GM18499 (cell line): Measurements from ENCODE around the gene TMEM201.

Experiments used
- ATAC-seq: cut with Tn5 transposase; IDR thresholded peaks from one replicate; pipeline ENCODE4 v1.9.1; 2021; ENCODE audit warnings: moderate number of reproducible peaks; ENCODE audit not compliant: insufficient read depth, unreplicated experiment

TMEM201 gene

GRCh38 chr1:9598316-9598700, 9.6 kb downstream of the TMEM201 start:
- no peak for ATAC-seq

DNA sequence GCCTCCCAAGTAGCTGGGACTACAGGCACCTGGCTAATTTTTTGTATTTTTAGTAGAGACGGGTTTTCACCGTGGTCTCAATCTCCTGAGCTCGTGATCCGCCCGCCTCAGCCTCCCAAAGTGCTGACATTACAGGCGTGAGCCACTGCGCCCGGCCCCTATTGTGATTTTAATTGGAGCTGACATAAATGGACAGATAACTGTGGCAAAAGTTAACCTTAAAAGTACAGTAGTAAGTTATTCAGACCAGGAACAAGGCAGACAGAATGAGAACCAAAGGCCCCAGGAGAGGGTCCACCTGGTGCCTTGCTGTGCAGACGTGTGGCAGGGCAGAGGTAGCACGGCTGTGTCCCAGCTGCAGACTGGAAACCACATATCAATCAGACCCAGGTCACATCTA, 11.0 kb downstream of the TMEM201 start:
- ATAC-seq: no peak

DNA sequence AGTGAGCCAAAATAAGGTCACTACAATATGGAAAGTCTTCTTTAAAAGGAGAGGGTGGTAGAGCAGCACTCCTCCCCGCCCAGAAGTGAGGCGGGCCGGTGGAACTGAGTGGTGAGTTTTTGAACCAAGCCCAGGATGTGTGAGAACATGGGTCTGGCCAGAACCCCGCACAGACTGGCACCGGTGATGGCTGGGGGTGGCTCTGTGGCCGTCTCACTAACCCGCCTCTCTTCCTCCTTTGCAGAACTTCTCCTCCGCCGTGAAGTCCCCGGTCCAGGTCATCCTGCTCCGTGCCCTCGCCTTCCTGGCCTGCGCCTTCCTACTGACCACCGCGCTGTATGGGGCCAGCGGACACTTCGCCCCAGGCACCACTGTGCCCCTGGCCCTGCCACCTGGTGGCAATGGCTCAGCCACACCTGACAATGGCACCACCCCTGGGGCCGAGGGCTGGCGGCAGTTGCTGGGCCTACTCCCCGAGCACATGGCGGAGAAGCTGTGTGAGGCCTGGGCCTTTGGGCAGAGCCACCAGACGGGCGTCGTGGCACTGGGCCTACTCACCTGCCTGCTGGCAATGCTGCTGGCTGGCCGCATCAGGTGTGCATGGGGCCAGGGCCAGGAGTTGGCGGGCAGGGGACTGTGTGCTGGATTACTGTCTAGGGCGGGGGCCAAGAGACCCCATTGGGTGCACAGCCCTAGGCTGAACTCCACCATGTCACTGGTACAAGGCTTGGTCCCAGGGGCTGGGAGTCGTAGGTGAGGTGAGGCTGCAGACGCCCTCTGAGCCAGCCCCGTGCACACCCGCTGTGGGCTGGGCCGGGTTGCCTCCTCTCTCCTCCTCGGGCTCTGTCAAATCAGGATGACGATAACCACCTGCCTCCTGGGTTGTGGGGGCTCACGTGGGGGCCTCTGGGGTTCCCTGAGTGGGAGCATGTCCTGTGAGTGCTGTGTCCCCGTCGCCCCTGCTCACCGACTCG, 12.4 kb downstream of the TMEM201 start:
- ATAC-seq: no peak

GRCh38 chr1:9601942-9602793, 13.5 kb downstream of the TMEM201 start:
- no peak for ATAC-seq

GRCh38 chr1:9602794-9603167, 14.1 kb downstream of the TMEM201 start:
- ATAC-seq: no peak

- ATAC-seq: no peak
Observed at GRCh38 chr1:9603307-9603706, 14.6 kb downstream of the TMEM201 start.

GRCh38 chr1:9603766-9604753, 15.3 kb downstream of the TMEM201 start:
- ATAC-seq: no peak

- no peak for ATAC-seq
Observed at GRCh38 chr1:9604836-9605235, 16.1 kb downstream of the TMEM201 start.

GRCh38 chr1:9605946-9606455, 17.3 kb downstream of the TMEM201 start:
- no peak for ATAC-seq

DNA sequence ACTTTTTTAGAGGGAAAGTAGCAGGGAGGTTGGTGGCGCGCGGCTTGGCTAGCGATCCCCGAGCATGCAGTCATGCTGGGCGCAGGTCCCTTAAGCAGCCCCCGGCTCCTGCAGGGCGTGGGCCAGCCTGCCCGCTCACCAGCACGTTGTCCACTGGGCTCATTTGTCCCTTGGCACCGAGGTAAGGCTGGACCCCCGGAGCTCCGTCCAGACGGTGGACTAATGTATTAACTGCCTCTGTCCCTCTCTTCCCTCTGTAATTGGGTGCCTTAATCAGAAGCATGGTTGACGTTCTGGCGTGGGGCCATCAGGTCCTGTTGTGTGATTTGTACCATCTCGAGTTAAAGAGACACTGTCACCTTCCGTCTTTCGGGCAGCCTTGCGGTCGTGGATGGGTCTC, 17.7 kb downstream of the TMEM201 start:
- no peak for ATAC-seq

GRCh38 chr1:9606948-9607347, 18.2 kb downstream of the TMEM201 start:
- no peak for ATAC-seq

DNA sequence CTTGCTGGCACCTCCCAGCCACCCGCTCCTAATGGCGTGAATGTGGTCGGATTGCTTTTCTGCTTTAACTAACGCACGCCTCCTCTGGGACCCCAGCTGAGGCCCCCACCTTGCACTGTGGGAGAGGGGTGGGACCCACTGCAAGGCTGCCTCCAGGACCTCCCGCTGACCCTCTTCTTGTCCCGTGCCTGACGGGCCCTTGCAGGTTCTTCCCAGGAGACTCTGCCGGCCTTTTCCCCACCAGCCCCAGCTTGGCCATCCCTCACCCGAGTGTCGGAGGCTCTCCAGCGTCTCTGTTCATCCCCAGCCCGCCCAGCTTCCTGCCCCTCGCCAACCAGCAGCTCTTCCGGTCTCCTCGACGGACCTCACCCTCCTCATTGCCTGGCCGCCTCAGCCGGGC, 18.6 kb downstream of the TMEM201 start:
- no peak for ATAC-seq

DNA sequence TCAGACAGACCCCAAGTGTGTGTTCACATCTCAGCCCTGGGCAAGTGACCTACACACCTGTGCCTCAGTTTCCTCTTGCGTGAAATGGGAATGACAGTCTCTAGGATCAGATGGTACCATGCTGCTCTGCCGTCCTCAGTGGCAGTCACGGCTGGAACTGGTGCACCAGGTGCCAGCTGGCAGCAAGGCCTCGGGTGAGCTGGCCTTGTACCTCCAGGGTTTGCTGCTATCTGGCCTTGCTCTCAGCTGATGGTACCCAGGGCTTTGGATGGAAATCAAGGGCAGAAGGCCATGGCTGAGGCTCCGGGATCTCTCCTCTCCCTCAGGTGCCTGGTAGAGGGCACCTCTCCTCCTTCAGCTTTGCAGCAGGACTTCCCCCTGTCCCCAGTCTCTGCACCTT, 21.3 kb downstream of the TMEM201 start:
- ATAC-seq: no peak

GRCh38 chr1:9610548-9610947, 21.8 kb downstream of the TMEM201 start:
- ATAC-seq: no peak

DNA sequence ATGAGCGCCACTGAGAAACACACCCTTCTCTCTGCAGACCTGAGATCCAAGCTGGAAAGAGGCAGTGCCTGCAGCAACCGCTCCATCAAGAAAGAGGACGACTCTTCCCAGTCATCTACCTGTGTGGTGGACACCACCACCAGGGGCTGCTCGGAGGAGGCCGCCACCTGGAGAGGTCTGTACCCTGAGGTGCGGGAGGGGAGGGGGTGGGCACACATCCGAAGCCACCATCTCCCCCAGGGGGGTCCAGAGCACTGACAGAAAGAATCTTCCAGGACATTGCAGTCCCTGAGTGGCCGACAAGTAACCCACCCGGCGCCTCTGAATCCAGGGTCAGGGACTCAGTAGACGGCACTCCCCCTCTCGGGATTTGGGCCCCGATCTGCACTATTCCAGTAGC, 23.0 kb downstream of the TMEM201 start:
- no peak for ATAC-seq

- no peak for ATAC-seq
Observed at GRCh38 chr1:9612162-9612845, 23.6 kb downstream of the TMEM201 start.

GRCh38 chr1:9612871-9613624, 24.3 kb downstream of the TMEM201 start:
- no peak for ATAC-seq

DNA sequence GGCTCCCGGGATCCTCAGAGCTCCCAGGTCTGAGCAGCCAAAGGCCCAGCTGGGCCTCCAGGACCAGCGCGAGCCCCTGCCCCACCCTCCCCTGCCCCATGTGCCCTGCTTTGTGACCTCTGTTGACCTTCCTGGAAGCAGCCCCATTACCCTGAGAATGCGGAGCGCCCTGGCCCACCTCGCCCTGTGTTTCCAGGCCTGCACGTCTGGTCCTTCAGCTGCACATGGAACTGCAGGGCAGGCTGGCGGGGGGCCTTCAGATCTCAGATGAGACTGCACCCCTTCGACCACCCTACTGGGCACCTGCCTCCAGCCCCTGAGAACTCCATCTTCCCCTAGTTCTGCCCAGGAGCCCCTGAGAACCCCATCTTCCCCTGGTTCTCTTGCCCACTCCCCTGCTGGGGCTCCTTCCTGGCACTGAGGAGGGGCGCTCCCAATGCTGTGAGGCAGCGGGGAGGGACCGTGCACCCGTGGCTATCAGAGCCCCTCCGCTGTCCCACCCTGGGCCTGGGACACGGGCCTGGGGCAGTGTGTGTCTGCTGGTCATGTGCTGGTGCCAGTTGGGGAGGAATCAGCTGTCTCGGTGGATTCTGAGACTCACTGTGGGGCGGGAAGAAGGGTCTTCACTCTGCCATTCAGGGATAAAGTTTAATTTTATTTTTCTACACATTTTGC, 25.1 kb downstream of the TMEM201 start:
- no peak for ATAC-seq
